NK-92 treated with Interleukin-12 subunit alpha and Interleukin-12 subunit beta, amount 100 ng/mL, for 24 hours (cell line): ENCODE data around the gene COQ2.
A peak's percentile ranks its signal among the peaks of the same experiment; 100 is the strongest.

Experiments
- DNase-seq: peaks from one replicate; lab custom pipeline; 2025; lab: John Stamatoyannopoulos, UW

The COQ2 gene

GRCh38 chr4:83216959-83217683 is 67.5 kb downstream of the COQ2 start:
- peak; percentile 9 for DNase-seq

DNA sequence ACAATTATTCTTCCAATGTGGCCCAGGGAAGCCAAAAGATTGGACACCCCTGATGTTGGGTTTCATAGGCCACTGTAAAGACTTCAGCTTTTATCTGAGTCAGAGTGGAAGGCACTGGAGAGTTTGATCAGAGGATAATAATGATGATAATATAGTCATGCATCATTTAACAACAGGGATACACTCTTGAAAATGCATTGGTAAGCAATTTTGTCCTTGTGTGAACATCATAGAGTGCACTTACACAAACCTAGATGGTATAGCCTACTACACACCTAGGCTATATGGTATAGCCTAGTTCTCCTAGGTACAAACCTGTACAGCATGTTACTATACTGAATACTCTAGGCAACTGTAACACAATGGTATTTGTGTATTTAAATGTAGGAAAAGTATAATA is 70.5 kb downstream of the COQ2 start:
- no peak for DNase-seq
